ENCODE measurements around the gene CEP350.

The CEP350 gene

GRCh38 chr1:180062452-180062971, 107.9 kb downstream of the CEP350 start:
- H3K4me3 ChIP-seq (ENCODE audit: low read depth, low read length), result no peak overlapping the region
- no peak for TF ChIP-seq CTCF (IDR thresholded peaks at IDR 0.05; ENCODE audit: low read depth, low read length)

GRCh38 chr1:180065408-180065807, 110.8 kb downstream of the CEP350 start:
- no peak overlapping the region for H3K4me3 ChIP-seq (ENCODE audit: low read depth, low read length)
- no peak for TF ChIP-seq CTCF (IDR thresholded peaks at IDR 0.05; ENCODE audit: low read depth, low read length)

GRCh38 chr1:180066150-180066549, 111.5 kb downstream of the CEP350 start:
- no peak for TF ChIP-seq CTCF (IDR thresholded peaks at IDR 0.05; ENCODE audit: low read depth, low read length)
- no peak overlapping the region for H3K4me3 ChIP-seq (ENCODE audit: low read depth, low read length)

- no peak for TF ChIP-seq CTCF (IDR thresholded peaks at IDR 0.05; ENCODE audit: low read depth, low read length)
- H3K4me3 ChIP-seq (ENCODE audit: low read depth, low read length), result no peak overlapping the region
Observed at GRCh38 chr1:180070286-180070685, 115.7 kb downstream of the CEP350 start.

GRCh38 chr1:180071759-180072158, 117.1 kb downstream of the CEP350 start:
- H3K4me3 ChIP-seq (ENCODE audit: low read depth, low read length), result no peak overlapping the region
- TF ChIP-seq CTCF (IDR thresholded peaks at IDR 0.05; ENCODE audit: low read depth, low read length), result no peak

GRCh38 chr1:180080439-180080838, 125.8 kb downstream of the CEP350 start:
- no peak for TF ChIP-seq CTCF (IDR thresholded peaks at IDR 0.05; ENCODE audit: low read depth, low read length)
- no peak overlapping the region for H3K4me3 ChIP-seq (ENCODE audit: low read depth, low read length)

- no peak for TF ChIP-seq CTCF (IDR thresholded peaks at IDR 0.05; ENCODE audit: low read depth, low read length)
- no peak overlapping the region for H3K4me3 ChIP-seq (ENCODE audit: low read depth, low read length)
Observed at GRCh38 chr1:180081474-180081873, 126.9 kb downstream of the CEP350 start.
